ENCODE data around the gene DLGAP5. TPM values are rescaled to one million over a fixed set of nuclear protein-coding genes. Genes with fewer than 3 reads are reported as not detected.

DLGAP5 gene
- total RNA-seq, 3 donors from 2014 or later = 2.4 to 3.8 (median 2.6) TPM

- no peaks in the 10 kb centered on the region for H3K27me3 Mint-ChIP-seq (ENCODE audit: low read depth)
- H3K4me3 Mint-ChIP-seq = peak overlapping the region; percentile 39
- peak; percentile 37 for DNase-seq
- peaks cover 45% of the 10 kb centered on the region for H3K4me1 Mint-ChIP-seq (ENCODE audit: low read depth)
- H3K9me3 Mint-ChIP-seq = peaks cover 5% of the 10 kb centered on the region
- H3K36me3 Mint-ChIP-seq (ENCODE audit: insufficient read depth) = no peaks in the 10 kb centered on the region
- ATAC-seq = peak; percentile 54 to 70
Observed at GRCh38 chr14:55103005-55103640, 88.3 kb downstream of the DLGAP5 start.

- H3K4me1 Mint-ChIP-seq (ENCODE audit: low read depth) = peaks cover 46% of the 10 kb centered on the region
Observed at GRCh38 chr14:55102141-55102621, 89.2 kb downstream of the DLGAP5 start.

GRCh38 chr14:55101698-55102097 lies 89.7 kb downstream of the DLGAP5 start:
- ATAC-seq (no peak), DNase-seq (no peak)
- Mint-ChIP-seq H3K27me3 (ENCODE audit: low read depth) (no peaks in the 10 kb centered on the region), H3K4me1 (ENCODE audit: low read depth) (peaks cover 49% of the 10 kb centered on the region), H3K36me3 (ENCODE audit: insufficient read depth) (no peaks in the 10 kb centered on the region), H3K4me3 (no peak overlapping the region), H3K9me3 (peaks cover 5% of the 10 kb centered on the region)

More at GRCh38 chr14:55102141-55102621, 89.2 kb downstream of the DLGAP5 start:
- ATAC-seq = peak; percentile 65 to 70
- H3K36me3 Mint-ChIP-seq (ENCODE audit: insufficient read depth) = no peaks in the 10 kb centered on the region
- H3K27me3 Mint-ChIP-seq (ENCODE audit: low read depth) = no peaks in the 10 kb centered on the region
- no peak overlapping the region for H3K4me3 Mint-ChIP-seq
- DNase-seq = peak; percentile 22
- peaks cover 5% of the 10 kb centered on the region for H3K9me3 Mint-ChIP-seq

GRCh38 chr14:55099756-55100155 lies 91.6 kb downstream of the DLGAP5 start:
- Mint-ChIP-seq H3K4me3 (no peak overlapping the region), H3K36me3 (ENCODE audit: insufficient read depth) (no peaks in the 10 kb centered on the region), H3K4me1 (ENCODE audit: low read depth) (peaks cover 49% of the 10 kb centered on the region), H3K9me3 (peaks cover 5% of the 10 kb centered on the region), H3K27me3 (ENCODE audit: low read depth) (no peaks in the 10 kb centered on the region)
- ATAC-seq (no peak), DNase-seq (no peak)

- Mint-ChIP-seq H3K9me3 (no peaks in the 10 kb centered on the region), H3K4me3 (no peak overlapping the region), H3K4me1 (ENCODE audit: low read depth) (peaks cover 40% of the 10 kb centered on the region), H3K36me3 (ENCODE audit: insufficient read depth) (no peaks in the 10 kb centered on the region), H3K27me3 (ENCODE audit: low read depth) (no peaks in the 10 kb centered on the region)
- no peak for DNase-seq
- ATAC-seq = no peak
Observed at GRCh38 chr14:55098561-55098898, 92.9 kb downstream of the DLGAP5 start.

Other genes starting within 250 kb of the DLGAP5 start
- 10 to 100 TPM; 40.6 to 47.8 (median 43.1) TPM for gene WDHD1, start 164.5 kb downstream of the DLGAP5 start, total RNA-seq
- gene SOCS4, start 164.3 kb downstream of the DLGAP5 start, total RNA-seq = 10 to 100 TPM; 39.8 to 47.0 (median 41.4) TPM
- gene MAPK1IP1L, start 139.9 kb downstream of the DLGAP5 start, total RNA-seq = 100 to 1,000 TPM; 139 to 148 (median 141) TPM
- gene LGALS3, start 62.3 kb downstream of the DLGAP5 start, total RNA-seq = 10 to 100 TPM in 2 of 3 donors, 1 to 10 TPM in 1; 7.3 to 18.9 (median 12.2) TPM
- gene FBXO34, start 79.8 kb upstream of the DLGAP5 start, total RNA-seq = 10 to 100 TPM; 12.9 to 16.7 (median 14.9) TPM
- 1 to 10 TPM; 6.6 to 8.4 (median 6.7) TPM for gene ATG14, start 220.2 kb upstream of the DLGAP5 start, total RNA-seq
- gene TBPL2, start 249.0 kb upstream of the DLGAP5 start, total RNA-seq = not detected

Measured in activated T-cell treated with anti-CD3 and anti-CD28 coated beads, Interleukin-2, amount 50 U/mL, for 4 hours (primary cell).